ENCODE data around the gene IMMP1L. TPM values are rescaled to one million over a fixed set of nuclear protein-coding genes. Genes with fewer than 3 reads are reported as not detected.

IMMP1L gene
- total RNA-seq, 1 donor from 2014 or later, result 26.2 TPM

DNA sequence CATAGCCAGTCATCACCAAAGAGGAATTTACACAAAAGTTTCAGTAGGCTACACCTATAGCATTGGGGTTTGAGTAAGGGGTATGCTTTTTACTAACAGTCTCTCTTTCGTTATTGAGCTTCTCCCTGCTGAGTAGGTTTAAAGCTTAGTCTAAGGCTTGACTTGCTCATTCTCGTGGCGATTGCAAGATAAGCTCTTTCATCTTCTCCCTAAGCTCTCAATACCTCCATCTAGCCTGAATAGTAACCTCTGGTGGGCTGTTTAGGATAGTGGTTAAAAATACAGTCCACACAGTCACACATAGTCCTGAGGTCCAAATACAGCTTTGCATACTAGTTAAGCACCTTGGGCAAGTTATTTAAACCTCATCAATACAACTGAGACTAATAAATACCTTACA lies 65.6 kb downstream of the IMMP1L start:
- no peak overlapping the region for H3K4me3 ChIP-seq (ENCODE audit: low read depth, low read length)
- no peak for DNase-seq (ENCODE audit: low read depth)
- TF ChIP-seq, protein P1, sequence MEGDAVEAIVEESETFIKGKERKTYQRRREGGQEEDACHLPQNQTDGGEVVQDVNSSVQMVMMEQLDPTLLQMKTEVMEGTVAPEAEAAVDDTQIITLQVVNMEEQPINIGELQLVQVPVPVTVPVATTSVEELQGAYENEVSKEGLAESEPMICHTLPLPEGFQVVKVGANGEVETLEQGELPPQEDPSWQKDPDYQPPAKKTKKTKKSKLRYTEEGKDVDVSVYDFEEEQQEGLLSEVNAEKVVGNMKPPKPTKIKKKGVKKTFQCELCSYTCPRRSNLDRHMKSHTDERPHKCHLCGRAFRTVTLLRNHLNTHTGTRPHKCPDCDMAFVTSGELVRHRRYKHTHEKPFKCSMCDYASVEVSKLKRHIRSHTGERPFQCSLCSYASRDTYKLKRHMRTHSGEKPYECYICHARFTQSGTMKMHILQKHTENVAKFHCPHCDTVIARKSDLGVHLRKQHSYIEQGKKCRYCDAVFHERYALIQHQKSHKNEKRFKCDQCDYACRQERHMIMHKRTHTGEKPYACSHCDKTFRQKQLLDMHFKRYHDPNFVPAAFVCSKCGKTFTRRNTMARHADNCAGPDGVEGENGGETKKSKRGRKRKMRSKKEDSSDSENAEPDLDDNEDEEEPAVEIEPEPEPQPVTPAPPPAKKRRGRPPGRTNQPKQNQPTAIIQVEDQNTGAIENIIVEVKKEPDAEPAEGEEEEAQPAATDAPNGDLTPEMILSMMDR (conservative IDR thresholded peaks at IDR 0.05; ENCODE audit: low read depth, low read length), result no peak

DNA sequence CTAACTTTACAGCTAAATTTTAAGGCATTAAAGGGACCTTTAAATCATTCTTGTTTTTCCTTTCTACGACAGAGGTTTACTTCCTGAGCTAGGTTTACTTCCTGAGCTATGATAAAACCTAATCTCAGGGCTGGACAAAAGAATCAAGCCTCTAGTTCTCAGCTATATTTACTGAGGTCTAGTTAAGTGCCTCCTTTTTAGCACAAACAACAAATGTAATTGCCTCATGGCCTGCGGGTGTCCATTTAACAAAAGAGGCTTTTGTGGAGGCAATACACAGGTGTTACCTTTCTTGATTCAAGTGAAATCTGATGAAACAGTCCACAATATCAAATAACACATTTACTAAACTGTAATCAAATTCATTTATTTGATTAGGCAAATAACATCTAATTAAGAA lies 67.3 kb downstream of the IMMP1L start:
- DNase-seq (ENCODE audit: low read depth), result no peak
- no peak overlapping the region for H3K4me3 ChIP-seq (ENCODE audit: low read depth, low read length)
- TF ChIP-seq, protein P1 (conservative IDR thresholded peaks at IDR 0.05; ENCODE audit: low read depth, low read length), result no peak

DNA sequence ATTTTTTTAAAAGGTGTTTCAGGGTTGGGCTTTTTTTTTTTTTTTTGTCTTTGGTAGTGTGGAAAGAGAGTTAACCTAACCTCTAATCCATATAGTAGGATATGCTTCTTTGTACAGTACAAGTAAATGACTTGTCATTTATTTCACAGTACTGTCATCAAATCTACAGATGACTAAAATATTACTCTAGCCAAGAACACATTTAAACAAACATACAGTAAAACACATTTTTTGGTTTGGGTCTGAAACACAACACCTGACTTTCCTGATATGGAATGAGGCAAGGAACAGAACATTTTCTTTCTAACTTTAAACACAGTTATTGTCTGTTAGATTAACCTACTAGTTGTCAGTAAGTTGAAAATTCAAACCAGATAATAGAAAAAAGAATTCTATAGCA lies 68.1 kb downstream of the IMMP1L start:
- no peak overlapping the region for H3K4me3 ChIP-seq (ENCODE audit: low read depth, low read length)
- TF ChIP-seq, protein P1 (conservative IDR thresholded peaks at IDR 0.05; ENCODE audit: low read depth, low read length), result no peak
- DNase-seq (ENCODE audit: low read depth), result no peak

DNA sequence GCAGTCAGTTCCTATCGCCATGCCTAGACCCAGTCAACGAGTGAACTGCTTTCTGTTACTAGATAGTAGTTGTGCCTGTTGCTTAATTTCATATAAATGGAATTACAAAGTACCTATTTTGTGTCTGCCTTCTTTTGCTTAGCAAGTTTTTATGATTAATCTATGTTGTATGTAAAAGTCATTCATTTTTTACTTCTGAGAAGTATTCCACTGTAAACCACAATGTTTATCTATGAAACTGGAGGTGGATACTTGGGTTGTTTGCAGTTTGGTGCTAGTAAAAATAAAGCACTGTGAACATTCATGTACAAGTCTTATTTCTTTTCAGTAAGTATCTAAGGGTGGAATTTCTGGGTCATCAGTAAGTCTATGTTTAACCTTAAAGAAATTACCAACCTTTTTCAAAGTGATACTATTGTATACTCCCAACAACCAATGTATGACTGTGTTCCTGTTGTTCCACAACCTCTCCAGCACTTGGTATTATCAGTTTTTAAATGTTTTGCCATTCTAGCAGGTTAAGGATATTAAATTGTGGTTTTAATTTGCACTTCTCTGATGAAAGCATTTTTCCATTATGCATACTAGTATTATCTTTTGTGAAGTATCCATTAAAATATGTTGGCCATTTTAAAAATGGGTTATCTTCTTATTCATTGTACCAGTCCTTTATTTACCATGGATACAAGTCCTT lies 71.5 kb downstream of the IMMP1L start:
- DNase-seq (ENCODE audit: low read depth), result no peak
- TF ChIP-seq, protein P1 (conservative IDR thresholded peaks at IDR 0.05; ENCODE audit: low read depth, low read length), result no peak
- H3K4me3 ChIP-seq (ENCODE audit: low read depth, low read length), result no peak overlapping the region

DNA sequence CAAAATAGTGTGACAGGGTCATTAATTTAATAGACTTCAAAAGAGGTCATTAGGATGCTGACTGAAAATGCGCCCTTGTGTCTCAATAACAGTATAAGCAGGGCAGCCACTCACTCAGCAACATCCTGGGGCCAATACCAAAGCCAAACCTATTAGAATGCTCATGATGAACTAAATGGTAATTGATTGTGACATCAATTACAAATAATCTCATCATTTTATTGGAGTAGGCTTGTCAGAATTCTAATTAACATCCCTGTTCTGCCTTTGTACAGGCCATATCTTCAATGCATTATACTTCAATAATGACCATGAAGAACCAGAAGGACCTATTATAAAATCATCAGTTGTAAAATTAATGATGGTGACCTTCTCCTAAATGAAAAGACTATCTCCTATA lies 75.6 kb downstream of the IMMP1L start:
- DNase-seq (ENCODE audit: low read depth), result no peak
- H3K4me3 ChIP-seq (ENCODE audit: low read depth, low read length), result no peak overlapping the region
- TF ChIP-seq, protein P1 (conservative IDR thresholded peaks at IDR 0.05; ENCODE audit: low read depth, low read length), result no peak

DNA sequence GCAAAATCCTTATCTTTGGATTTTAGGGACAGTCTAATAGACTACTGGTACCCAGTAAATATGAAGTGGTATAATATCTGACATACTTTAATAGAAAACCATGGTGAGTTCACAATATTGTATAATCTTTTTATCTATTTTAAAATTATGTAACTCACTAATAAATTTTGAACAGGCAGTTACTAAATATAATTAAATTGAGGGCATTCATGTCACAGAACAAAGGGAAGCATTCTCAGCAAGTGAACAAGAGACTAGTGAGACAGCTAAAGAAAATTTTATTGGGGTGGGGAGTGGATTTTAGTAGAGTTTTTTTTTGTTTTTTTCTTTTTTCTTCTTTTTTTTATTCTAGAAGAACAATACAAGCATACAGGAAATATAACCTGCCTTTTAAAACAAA lies 84.8 kb downstream of the IMMP1L start:
- DNase-seq (ENCODE audit: low read depth), result no peak
- no peak overlapping the region for H3K4me3 ChIP-seq (ENCODE audit: low read depth, low read length)
- TF ChIP-seq, protein P1 (conservative IDR thresholded peaks at IDR 0.05; ENCODE audit: low read depth, low read length), result no peak

DNA sequence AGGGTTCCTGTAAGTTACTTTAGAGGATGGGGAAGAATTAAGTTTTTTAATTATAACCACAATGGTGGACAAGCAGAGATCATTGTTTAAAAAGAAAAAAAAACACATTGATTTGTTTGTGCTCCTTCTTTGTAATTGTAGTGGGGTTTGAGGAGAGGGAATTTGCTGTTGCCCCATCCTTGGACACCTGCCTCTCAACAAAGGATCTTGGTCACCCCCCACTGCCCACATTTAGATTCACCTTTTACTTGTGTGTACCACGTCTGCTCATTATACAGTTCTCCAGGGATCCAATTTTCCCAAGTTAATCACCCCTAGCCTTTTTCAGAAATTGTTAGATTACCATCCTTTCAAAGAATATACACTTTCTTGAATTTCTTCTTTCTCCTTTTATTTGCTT lies 86.7 kb downstream of the IMMP1L start:
- DNase-seq (ENCODE audit: low read depth), result no peak
- no peak overlapping the region for H3K4me3 ChIP-seq (ENCODE audit: low read depth, low read length)
- TF ChIP-seq, protein P1 (conservative IDR thresholded peaks at IDR 0.05; ENCODE audit: low read depth, low read length), result no peak
